ENCODE results near the gene APBB2. TPM values are rescaled to one million over a fixed set of nuclear protein-coding genes. Genes with fewer than 3 reads are reported as not detected.

The APBB2 gene
- total and polyA plus RNA-seq, 11 donors: 8.6 to 39.1 (median 26.7) TPM

- no peak for ATAC-seq
- no peaks in the 10 kb centered on the region for H3K27me3 ChIP-seq
- no peak overlapping the region for H3K27ac ChIP-seq
- peaks cover 0 to 24% (median 13%) of the 10 kb centered on the region in 12 donors for H3K4me1 ChIP-seq
- no peak overlapping the region for H3K4me3 ChIP-seq
- WGBS, 4 donors: 77 to 85% (median 79%) methylated on average over 3 to 5 of the region's 5 CpGs
- intact Hi-C loops (cut with DNase I): loop anchor here in 2 of 10 donors (10.0 kb wide), 2 partner anchors 744 to 754 kb away; no protein-coding TSS in a partner anchor
- H3K9me3 ChIP-seq: peaks cover 0 to 3% (median 0%) of the 10 kb centered on the region in 12 donors
- TF ChIP-seq POLR2A (IDR thresholded peaks at IDR 0.05): no peak
- TF ChIP-seq CTCF (IDR thresholded peaks at IDR 0.05): no peak
- DNase-seq: no peak
- peaks cover 0 to 16% (median 0%) of the 10 kb centered on the region in 9 donors for H3K36me3 ChIP-seq
These were observed 303.6 kb downstream of the APBB2 start for GRCh38 chr4:40910706-40911105.

GRCh38 chr4:40909363-40909876 lies 304.9 kb downstream of the APBB2 start:
- H3K27me3 ChIP-seq: no peaks in the 10 kb centered on the region
- no peak overlapping the region for H3K4me3 ChIP-seq
- H3K36me3 ChIP-seq: peaks cover 0 to 18% (median 0%) of the 10 kb centered on the region in 9 donors
- intact Hi-C loops (cut with DNase I): no loop called here
- ATAC-seq (peak in 3 of 4 donors; percentile 54 to 74 (median 55)), DNase-seq (no peak)
- peak overlapping the region in 5 of 12 donors; percentile 6 to 63 (median 33) for H3K27ac ChIP-seq
- H3K4me1 ChIP-seq: peaks cover 0 to 21% (median 15%) of the 10 kb centered on the region in 12 donors
- peaks cover 0 to 2% (median 0%) of the 10 kb centered on the region in 12 donors for H3K9me3 ChIP-seq
- no peak for TF ChIP-seq CTCF (IDR thresholded peaks at IDR 0.05)
- TF ChIP-seq POLR2A (IDR thresholded peaks at IDR 0.05): no peak
- WGBS, 4 donors: 24 to 36% (median 33%) methylated on average over 8 of the region's 8 CpGs

- peak in 4 of 5 donors; percentile 57 to 71 (median 62) for DNase-seq
- intact Hi-C loops (cut with DNase I): no loop called here
These were observed 305.5 kb downstream of the APBB2 start for GRCh38 chr4:40908702-40909362.

More at GRCh38 chr4:40908702-40909362, 305.5 kb downstream of the APBB2 start:
- Histone ChIP-seq H3K4me3 (no peak overlapping the region), H3K4me1 (peaks cover 0 to 21% (median 15%) of the 10 kb centered on the region in 12 donors), H3K27me3 (no peaks in the 10 kb centered on the region), H3K36me3 (peaks cover 0 to 15% (median 0%) of the 10 kb centered on the region in 9 donors), H3K9me3 (no peaks in the 10 kb centered on the region), H3K27ac (peak overlapping the region in 2 of 12 donors; percentile 41 to 63)
- 43 to 54% (median 45%) methylated on average over 10 to 12 of the region's 12 CpGs for WGBS, 4 donors
- TF ChIP-seq CTCF (IDR thresholded peaks at IDR 0.05) (peak; percentile 76 to 94 (median 88)), POLR2A (IDR thresholded peaks at IDR 0.05) (no peak)
- peak; percentile 65 to 86 (median 82) for ATAC-seq

Measured in heart left ventricle (tissue), 16 donors.